ENCODE results near the gene MIEF1.

The MIEF1 gene

GRCh38 chr22:39532215-39533073 is 30.4 kb downstream of the MIEF1 start, which contains the start of gene RPS19BP1:
TSS of gene RPS19BP1 (minus strand) at chr22:39532748. CDS start at chr22:39532738, 10 bp downstream.
- peak; percentile 48 for DNase-seq

- no peak for DNase-seq
Measured at GRCh38 chr22:39534092-39534506, 32.0 kb downstream of the MIEF1 start.

GRCh38 chr22:39534591-39535356 is 32.7 kb downstream of the MIEF1 start:
- no peak for DNase-seq

GRCh38 chr22:39535357-39535725 is 33.3 kb downstream of the MIEF1 start:
- DNase-seq = no peak

GRCh38 chr22:39535831-39536449 is 33.9 kb downstream of the MIEF1 start:
- DNase-seq = no peak

GRCh38 chr22:39536711-39537110 is 34.6 kb downstream of the MIEF1 start:
- DNase-seq = no peak

GRCh38 chr22:39537975-39538374 is 35.9 kb downstream of the MIEF1 start:
- no peak for DNase-seq

GRCh38 chr22:39543095-39543494 is 41.0 kb downstream of the MIEF1 start:
- DNase-seq = no peak

DNA sequence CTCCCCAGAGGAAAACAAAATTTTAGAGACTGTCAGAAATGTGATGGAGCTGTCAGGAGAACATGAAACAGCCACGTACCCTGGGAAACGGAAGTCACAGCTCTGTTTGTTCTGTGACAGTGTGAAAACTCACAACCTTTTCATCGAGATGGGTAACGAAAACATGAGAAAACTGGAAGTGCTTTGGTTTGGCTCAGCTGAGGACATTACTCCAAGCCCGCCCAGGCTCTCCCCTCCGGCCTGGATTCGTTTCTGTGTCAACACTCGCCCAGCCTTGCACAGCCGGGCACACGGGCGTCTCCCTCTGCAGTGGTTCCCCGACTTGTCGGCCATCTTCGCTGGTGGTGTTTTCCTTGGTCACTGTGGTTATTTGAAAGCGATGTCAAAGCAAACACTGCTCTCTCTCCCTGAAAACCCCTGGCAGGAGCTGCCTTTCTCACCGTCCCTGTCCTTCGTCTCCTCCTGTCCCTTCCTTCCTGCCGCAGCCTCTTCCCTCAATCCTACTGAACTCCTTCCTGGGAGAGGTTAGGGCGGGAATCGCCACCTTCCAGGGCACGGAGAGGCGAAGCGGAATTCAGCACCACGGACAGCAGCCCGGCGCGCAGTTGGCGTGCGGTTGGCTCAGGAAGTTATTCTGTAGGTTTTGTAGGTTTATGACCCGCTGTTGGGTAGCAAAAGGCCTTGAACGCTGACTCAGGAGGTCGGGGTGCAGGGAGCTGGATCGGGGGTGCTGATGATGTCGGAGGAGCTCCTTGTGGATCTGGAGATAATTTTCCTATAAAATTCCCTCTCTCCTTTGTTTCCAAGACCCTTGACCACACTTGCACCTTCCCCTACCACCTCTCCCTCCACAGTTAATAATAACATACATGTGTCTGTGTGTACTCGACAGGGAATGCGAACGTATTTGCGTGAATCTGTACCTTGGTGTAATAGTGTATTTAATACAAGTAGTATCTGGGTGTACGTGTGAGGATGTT is 43.6 kb downstream of the MIEF1 start:
- no peak for DNase-seq

GRCh38 chr22:39546889-39547586 is 44.9 kb downstream of the MIEF1 start:
- DNase-seq = no peak

DNA sequence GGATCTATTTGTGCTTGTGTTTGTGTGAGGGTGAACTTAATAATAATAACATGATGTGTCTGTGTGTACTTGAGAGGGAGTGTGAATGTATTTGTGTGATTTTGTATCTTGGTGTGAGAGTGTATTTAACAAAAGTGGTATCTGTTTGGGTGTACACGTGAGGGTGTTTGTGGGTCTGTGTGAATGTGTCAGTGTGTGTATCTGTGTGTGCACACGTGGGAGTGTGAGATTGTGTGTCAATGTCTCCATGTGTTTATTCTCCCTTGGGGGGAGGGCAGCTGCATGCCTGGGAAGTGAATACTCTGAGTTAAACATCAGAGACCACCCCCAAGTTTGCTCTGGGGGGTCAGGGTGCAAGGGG is 45.5 kb downstream of the MIEF1 start:
- DNase-seq = no peak

DNA sequence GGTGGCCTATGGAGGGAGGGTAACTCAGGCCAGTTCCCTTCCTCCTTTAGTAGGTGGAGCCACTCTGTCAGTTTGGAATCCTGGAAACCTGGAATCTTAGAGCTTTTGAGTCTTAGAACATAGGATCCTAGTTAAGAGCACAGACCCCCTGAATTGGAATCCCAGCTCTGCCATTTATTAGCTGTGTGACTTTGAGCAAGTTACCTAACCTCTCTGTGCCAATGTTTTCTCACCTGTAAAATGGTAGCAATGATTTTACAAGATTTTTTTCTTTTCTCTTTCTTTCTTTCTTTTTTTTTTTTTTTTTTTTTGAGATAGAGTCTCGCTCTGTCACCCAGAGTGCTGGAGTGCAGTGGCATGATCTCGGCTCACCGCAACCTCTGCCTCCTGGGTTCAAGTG is 51.3 kb downstream of the MIEF1 start:
- DNase-seq = no peak

GRCh38 chr22:39554151-39554550 is 52.1 kb downstream of the MIEF1 start:
- DNase-seq = no peak

GRCh38 chr22:39556970-39557841 is 55.1 kb downstream of the MIEF1 start:
- DNase-seq = no peak

DNA sequence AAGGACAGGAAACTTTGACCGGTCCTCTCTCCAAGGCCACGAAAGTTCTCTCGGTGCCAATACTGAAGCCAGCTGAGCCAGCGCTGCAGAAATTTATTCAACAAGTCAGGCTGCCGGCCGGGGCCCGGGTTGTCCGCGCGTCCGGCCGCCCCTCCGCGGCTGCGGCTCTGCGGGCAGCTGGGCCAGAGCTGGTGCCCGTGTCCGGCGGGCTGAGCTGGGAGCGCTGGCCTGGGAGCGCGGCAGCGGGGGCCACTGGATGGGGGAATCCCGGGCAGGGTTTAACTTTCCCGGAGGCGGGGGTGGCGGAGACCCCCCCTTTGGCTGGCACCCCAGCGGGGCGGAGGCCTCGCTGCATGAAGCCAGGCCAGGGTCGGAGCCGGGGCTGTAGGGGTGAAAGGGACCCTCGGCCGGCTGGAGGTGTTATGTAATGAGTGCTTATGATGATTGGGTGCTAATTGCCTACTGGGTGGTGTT is 56.2 kb downstream of the MIEF1 start:
- DNase-seq = no peak

DNA sequence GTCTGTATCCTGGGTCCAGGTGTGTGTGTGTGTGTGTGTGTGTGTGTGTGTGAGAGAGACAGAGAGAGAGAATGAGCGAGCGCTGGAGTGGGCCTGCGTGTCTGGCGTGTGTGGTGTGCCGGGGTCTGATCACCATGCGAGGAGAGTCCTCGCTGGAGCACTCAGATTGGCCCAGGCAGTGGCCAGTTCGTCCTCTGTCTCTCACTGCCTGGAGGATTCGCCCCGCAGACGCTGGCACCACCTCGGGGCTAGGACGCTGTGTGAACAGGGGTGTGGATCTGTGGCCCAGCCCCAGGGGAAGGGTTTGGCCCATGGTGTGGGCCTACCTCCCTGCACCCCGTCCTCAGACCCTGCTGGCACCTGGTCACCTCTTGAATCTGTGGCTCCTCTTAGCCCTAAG is 56.9 kb downstream of the MIEF1 start:
- DNase-seq = no peak

- DNase-seq = no peak
Measured at GRCh38 chr22:39559456-39560105, 57.5 kb downstream of the MIEF1 start.

GRCh38 chr22:39560127-39560526 is 58.0 kb downstream of the MIEF1 start:
- no peak for DNase-seq

DNA sequence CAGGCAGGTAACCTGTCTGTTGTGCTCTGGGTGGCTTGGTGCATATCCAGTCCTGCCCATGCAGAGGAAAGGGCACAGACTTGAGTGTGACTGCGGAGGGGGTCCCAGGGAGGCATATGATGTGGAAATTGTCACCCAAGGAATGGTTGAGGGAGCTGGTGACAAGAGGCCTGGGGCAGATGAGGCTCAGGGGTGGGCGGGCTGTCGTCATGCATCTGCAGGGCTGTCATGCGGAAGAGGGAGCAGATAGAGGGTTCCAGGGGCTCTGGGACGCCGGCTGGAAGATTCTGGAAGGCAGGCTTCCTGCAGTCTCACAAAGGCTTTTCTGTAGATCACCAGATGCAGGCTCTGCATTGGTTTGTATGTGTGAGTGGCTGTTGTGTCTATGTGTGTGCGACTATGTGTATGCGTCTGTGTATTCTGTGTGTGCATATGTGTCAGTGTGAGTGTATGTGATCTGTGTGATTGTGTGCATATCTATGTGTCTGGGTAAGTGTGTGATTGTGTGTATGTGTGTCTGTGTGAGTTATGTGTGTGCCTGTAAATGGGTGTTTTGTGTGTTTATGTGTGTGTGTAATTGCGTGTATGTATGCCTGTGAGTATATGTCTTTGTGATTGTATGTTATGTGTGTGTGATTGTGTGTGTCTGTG is 60.9 kb downstream of the MIEF1 start:
- no peak for DNase-seq
